GM19193 (cell line): Measurements from ENCODE around the gene DNAJC16.

Experiments used
- POLR2A ChIP-seq: IDR thresholded peaks from 4 replicates; pipeline ENCODE4 v1.6.1; 2011; ENCODE audit not compliant: insufficient read depth, insufficient read length; ENCODE audit errors: extremely low read depth

The DNAJC16 gene

DNA sequence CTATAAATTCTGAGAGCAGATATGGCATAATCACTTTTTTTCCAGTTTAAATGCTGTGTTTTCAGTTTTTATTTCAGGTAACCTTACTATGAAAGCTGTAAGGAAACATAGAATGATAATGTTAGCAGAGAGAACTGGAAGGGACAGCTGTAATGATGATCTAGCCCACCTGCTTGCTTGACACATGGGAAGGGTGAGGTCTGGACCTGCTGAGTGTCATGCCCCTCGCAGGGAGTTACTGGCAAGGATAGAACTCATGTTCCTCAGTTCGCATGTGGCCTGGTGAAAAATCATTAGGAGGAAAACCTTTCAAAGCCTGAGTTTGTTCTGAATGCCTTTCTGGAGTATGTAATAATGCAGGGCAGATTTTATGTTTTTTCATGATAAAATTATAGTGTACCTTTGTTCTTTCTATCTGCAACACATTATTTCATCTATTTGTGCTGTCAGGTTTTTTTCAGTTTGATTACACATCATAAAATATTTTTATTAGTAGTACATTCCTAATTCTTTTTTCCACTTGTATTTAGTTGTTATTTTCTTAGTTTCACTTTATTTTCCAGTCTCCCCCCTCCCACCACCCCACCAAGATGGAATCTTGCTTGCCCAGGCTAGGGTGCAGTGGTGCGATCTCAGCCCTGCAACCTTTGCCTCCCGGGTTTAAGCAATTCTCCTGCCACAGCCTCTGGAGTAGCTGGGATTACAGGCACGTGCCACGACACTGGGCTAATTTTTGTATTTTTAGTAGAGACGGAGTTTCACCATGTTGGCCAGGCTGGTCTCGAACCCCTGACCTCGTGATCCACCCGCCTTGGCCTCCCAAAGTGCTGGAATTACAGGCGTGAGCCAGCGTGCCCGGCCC, 98.6 kb downstream of the DNAJC16 start:
- no peak for TF ChIP-seq POLR2A
